Naive B cell (primary cell): ENCODE results near the gene TSHZ2. TPM values are rescaled to one million over a fixed set of nuclear protein-coding genes. Genes with fewer than 3 reads are reported as not detected.

Source experiments
- ATAC-seq, 2 donors: fragments of 150-1000 bp; cut with Tn5 transposase; 2 replicates each; pipeline ENCODE4 v1.10.0; 2021; ENCODE audit warnings: low read depth in 2 of 2, mild to moderate bottlenecking in 2 of 2, moderate library complexity in 2 of 2
- DNase-seq: peaks from one replicate; pipeline ENCODE4 v3.0.0; 2022
- H3K27ac Mint-ChIP-seq, 6 donors: one replicate each; pipeline ENCODE4 v1.8.0; 2020 to 2022; ENCODE audit warnings: mild to moderate bottlenecking in 6 of 6, mixed read lengths in 6 of 6, moderate library complexity in 5 of 6, inconsistent platforms in 2 of 6
- H3K27me3 Mint-ChIP-seq, 3 donors: one replicate each; pipeline ENCODE4 v1.8.0; 2021 to 2022; ENCODE audit warnings: mixed read lengths in 3 of 3, mild to moderate bottlenecking in 1 of 3
- H3K36me3 Mint-ChIP-seq, 2 donors: one replicate each; pipeline ENCODE4 v1.8.0; 2020 to 2022; ENCODE audit warnings: mixed read lengths in 2 of 2, inconsistent platforms in 1 of 2, mild to moderate bottlenecking in 1 of 2
- H3K4me1 Mint-ChIP-seq, 3 donors: one replicate each; pipeline ENCODE4 v1.8.0; 2020 to 2022; ENCODE audit warnings: mixed read lengths in 3 of 3, inconsistent platforms in 1 of 3, mild to moderate bottlenecking in 1 of 3, moderate library complexity in 1 of 3
- H3K4me3 Mint-ChIP-seq, 8 donors: one replicate each; pipeline ENCODE4 v1.8.0; 2020 to 2022; ENCODE audit warnings: mild to moderate bottlenecking in 8 of 8, mixed read lengths in 8 of 8, moderate library complexity in 8 of 8, inconsistent platforms in 2 of 8
- H3K9me3 Mint-ChIP-seq, 7 donors: one replicate each; pipeline ENCODE4 v1.8.0; 2020 to 2022; ENCODE audit warnings: mixed read lengths in 7 of 7, mild to moderate bottlenecking in 5 of 7, inconsistent platforms in 2 of 7, moderate library complexity in 1 of 7
- polyA plus RNA-seq, 6 donors: library from polyadenylated mRNA; unstranded; fragments of 300-500 nt; fragmentation: Illumina TruSeq; gene quantifications; one replicate each; pipeline ENCODE4 v1.2.3, GENCODE V29; 2021; ENCODE audit warnings: low read depth in 6 of 6

The TSHZ2 gene
- polyA plus RNA-seq, 6 donors from 2014 or later = 0.04 to 0.32 (median 0.13) TPM; not detected in 2

GRCh38 chr20:53369871-53370270 is 397.7 kb downstream of the TSHZ2 start:
- no peak overlapping the region for H3K4me3 Mint-ChIP-seq
- peaks cover 0 to 2% (median 0%) of the 10 kb centered on the region in 7 donors for H3K9me3 Mint-ChIP-seq
- H3K27me3 Mint-ChIP-seq = peaks cover 0 to 15% (median 5%) of the 10 kb centered on the region in 3 donors
- peak overlapping the region in 1 of 6 donors; percentile 24 for H3K27ac Mint-ChIP-seq
- no peaks in the 10 kb centered on the region for H3K4me1 Mint-ChIP-seq
- no peak for ATAC-seq
- H3K36me3 Mint-ChIP-seq = peaks cover 0 to 4% of the 10 kb centered on the region in 2 donors
- DNase-seq = no peak

- Mint-ChIP-seq H3K4me3 (no peak overlapping the region), H3K27ac (no peak overlapping the region), H3K9me3 (peaks cover 0 to 2% (median 0%) of the 10 kb centered on the region in 7 donors), H3K36me3 (peaks cover 0 to 4% of the 10 kb centered on the region in 2 donors), H3K4me1 (no peaks in the 10 kb centered on the region), H3K27me3 (peaks cover 0 to 15% (median 5%) of the 10 kb centered on the region in 3 donors)
- ATAC-seq (no peak), DNase-seq (no peak)
Observed at GRCh38 chr20:53370345-53370961, 398.3 kb downstream of the TSHZ2 start.

- Mint-ChIP-seq H3K27ac (no peak overlapping the region), H3K27me3 (peaks cover 0 to 10% (median 0%) of the 10 kb centered on the region in 3 donors), H3K36me3 (peaks cover 0 to 4% of the 10 kb centered on the region in 2 donors), H3K4me1 (no peaks in the 10 kb centered on the region), H3K9me3 (peaks cover 0 to 2% (median 0%) of the 10 kb centered on the region in 7 donors), H3K4me3 (no peak overlapping the region)
- DNase-seq (no peak), ATAC-seq (no peak)
Observed at GRCh38 chr20:53371216-53371615, 399.1 kb downstream of the TSHZ2 start.

DNA sequence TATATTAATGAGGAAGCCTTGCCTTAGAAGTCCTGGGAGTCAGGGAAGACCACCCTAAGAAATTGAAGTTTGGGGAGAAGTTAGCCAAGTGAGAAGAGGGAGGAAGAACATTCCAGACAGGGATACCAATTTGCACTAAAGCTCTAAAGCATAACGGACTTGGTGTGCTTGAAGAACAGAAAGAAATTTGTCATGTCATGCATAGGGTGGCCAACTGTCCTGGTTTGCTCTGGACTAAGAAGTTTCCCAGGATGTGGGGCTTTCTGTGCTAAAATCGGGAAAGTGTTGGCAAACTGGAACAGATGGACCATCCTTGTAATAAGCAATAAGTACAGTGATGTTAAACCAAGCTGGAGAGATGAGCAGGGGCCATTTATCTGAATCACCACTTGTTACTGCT is 403.9 kb downstream of the TSHZ2 start:
- Mint-ChIP-seq H3K27ac (no peak overlapping the region), H3K27me3 (peaks cover 0 to 11% (median 6%) of the 10 kb centered on the region in 3 donors), H3K4me1 (no peaks in the 10 kb centered on the region), H3K36me3 (peaks cover 0 to 4% of the 10 kb centered on the region in 2 donors), H3K9me3 (no peaks in the 10 kb centered on the region), H3K4me3 (no peak overlapping the region)
- no peak for DNase-seq
- ATAC-seq = no peak

DNA sequence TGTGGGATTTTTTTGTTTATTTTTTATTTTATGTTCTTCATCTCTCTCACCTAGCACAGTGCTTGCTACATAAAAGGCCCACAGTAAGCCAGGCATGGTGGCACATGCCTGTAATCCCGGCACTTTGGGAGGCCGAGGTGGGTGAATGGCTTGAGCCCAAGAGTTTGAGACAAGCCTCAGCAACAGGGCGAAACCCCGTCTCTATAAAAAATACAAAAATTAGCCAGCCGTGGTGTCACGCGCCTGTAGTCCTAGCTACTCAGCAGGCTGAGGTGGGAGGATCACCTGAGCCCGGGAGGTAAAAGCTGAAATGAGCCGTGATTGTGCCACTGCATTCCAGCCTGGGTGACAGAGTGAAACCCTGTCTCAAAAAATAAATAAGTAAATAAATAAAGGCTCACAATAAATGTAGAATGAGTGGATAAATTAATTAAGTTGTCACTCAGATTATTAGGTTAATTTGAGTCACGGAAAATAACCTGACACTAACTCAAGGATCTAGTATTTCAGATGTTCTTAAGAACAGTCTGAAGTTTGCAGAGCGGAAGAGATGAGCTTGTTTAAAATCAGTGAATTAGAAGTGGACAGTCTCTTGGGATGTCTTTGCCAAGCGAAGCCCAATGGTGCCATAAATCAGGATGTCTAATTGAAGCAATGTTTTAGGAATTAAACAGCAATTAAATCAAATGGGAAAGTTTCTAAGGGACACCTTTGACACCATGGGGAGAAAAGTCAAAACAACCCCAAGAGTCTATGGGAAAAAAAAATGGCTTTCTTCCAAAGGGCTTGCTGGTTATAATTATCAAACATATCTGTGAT is 407.1 kb downstream of the TSHZ2 start:
- DNase-seq = no peak
- no peak overlapping the region for H3K4me3 Mint-ChIP-seq
- no peak overlapping the region for H3K27ac Mint-ChIP-seq
- H3K4me1 Mint-ChIP-seq = no peaks in the 10 kb centered on the region
- no peak for ATAC-seq
- H3K9me3 Mint-ChIP-seq = no peaks in the 10 kb centered on the region
- peaks cover 0 to 4% of the 10 kb centered on the region in 2 donors for H3K36me3 Mint-ChIP-seq
- H3K27me3 Mint-ChIP-seq = peaks cover 14 to 19% (median 15%) of the 10 kb centered on the region in 3 donors

DNA sequence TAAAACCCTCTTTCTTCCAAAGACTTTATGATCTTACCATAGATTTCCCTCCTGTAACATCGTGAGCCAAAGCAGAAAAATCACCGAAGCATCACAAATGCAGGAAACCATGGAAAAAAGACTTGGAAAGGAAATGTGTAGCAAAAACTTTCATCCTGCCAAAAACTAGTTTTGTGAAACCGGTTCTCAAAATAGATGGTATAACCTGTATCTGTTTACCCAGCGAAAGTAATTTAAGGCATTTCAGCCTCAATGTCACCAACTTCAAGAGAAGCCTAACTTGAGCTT is 407.6 kb downstream of the TSHZ2 start:
- ATAC-seq (no peak), DNase-seq (no peak)
- Mint-ChIP-seq H3K4me1 (no peaks in the 10 kb centered on the region), H3K9me3 (no peaks in the 10 kb centered on the region), H3K27ac (no peak overlapping the region), H3K4me3 (no peak overlapping the region), H3K36me3 (peaks cover 0 to 4% of the 10 kb centered on the region in 2 donors), H3K27me3 (peaks cover 14 to 19% (median 15%) of the 10 kb centered on the region in 3 donors)

- Mint-ChIP-seq H3K4me1 (no peaks in the 10 kb centered on the region), H3K4me3 (no peak overlapping the region), H3K27ac (no peak overlapping the region), H3K9me3 (no peaks in the 10 kb centered on the region), H3K36me3 (peaks cover 0 to 2% of the 10 kb centered on the region in 2 donors), H3K27me3 (peaks cover 14 to 16% (median 15%) of the 10 kb centered on the region in 3 donors)
- ATAC-seq (no peak), DNase-seq (no peak)
Observed at GRCh38 chr20:53381568-53382262, 409.6 kb downstream of the TSHZ2 start.

- DNase-seq = no peak
- H3K27ac Mint-ChIP-seq = no peak overlapping the region
- no peaks in the 10 kb centered on the region for H3K4me1 Mint-ChIP-seq
- no peak for ATAC-seq
- no peak overlapping the region for H3K4me3 Mint-ChIP-seq
- peaks cover 10 to 17% (median 15%) of the 10 kb centered on the region in 3 donors for H3K27me3 Mint-ChIP-seq
- no peaks in the 10 kb centered on the region for H3K9me3 Mint-ChIP-seq
- H3K36me3 Mint-ChIP-seq = no peaks in the 10 kb centered on the region
Observed at GRCh38 chr20:53382263-53382844, 410.2 kb downstream of the TSHZ2 start.

DNA sequence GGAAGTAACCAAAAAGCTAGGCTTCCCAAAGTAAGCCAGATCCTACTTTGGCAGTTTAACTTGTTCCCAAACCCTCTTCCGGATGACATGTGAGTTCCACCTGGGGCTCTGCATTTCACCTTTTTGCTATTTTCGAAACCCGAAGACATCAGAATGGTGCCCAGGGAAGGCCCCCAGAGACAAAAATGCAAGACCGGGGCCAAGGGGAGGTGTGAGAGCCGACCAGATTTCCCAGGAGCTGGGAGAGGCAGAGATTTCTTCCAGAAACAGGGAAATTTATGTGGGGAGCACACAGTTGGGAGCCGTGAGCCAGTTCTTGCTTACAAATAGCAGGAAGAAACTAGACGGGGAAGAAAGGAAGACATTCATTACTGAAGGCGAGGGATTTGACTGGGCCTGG is 411.8 kb downstream of the TSHZ2 start:
- Mint-ChIP-seq H3K27me3 (peaks cover 13 to 17% (median 16%) of the 10 kb centered on the region in 3 donors), H3K4me1 (no peaks in the 10 kb centered on the region), H3K9me3 (no peaks in the 10 kb centered on the region), H3K36me3 (no peaks in the 10 kb centered on the region), H3K27ac (peak overlapping the region in 1 of 6 donors; percentile 64), H3K4me3 (no peak overlapping the region)
- DNase-seq (no peak), ATAC-seq (no peak)

DNA sequence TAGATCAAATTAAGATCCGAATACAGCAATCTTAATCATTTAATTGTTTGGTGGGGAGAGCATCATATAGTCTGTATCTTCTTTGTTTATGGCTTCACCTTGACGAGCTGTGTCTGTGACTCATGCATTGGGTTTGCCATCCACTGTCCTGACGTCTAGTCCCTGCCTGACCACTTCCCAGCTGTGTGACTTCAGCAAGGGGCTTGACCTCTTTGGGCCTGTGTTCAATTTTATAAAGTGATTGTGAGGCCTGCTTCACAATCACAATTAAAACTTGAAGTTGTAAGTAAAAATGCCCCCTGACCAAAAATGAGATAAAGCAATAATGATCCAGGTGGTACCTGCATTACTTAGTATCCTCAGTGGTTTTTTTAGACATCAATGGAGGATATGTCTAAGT is 412.2 kb downstream of the TSHZ2 start:
- peak overlapping the region in 1 of 6 donors; percentile 64 for H3K27ac Mint-ChIP-seq

DNA sequence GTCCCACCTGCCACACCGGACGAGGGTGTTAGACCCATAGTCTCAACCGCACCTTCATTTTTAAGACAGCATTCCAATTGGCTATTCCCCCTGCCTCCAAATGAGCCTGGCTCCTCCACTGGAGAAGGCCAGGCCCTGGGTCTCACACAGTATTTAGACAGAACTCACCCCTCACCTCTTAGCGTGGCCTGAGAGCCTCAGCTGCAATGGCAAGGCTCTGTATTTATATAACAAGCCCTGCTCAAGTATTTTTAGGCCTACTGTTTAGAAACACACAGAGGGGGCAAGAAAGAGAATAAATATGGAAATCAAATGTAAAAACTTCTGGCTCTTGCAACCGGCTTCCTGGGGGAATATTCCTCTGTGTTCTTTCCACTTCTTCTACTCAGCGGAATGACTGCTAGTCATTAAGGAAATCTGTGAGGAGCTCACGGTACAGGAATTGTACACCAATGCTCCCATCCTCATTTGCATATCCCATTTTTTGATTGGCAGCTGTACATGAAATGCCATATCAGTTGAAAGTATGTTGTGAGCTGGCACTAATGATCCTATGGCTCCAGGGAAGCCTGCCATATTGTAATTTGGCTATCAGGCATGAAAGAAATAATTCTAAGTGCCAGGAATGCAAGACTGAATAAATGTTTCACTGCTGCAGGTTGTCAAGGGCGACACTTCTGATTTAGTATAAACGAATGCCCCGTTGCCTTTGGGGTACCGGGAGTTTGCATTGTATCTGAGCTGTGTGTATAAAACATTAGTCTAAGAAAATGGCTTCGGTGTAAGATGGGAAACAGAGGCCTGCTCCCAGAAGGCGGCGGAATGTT is 414.0 kb downstream of the TSHZ2 start:
- Mint-ChIP-seq H3K27ac (no peak overlapping the region), H3K9me3 (peaks cover 0 to 3% (median 0%) of the 10 kb centered on the region in 7 donors), H3K4me1 (no peaks in the 10 kb centered on the region), H3K4me3 (no peak overlapping the region), H3K36me3 (no peaks in the 10 kb centered on the region), H3K27me3 (peaks cover 19 to 35% (median 22%) of the 10 kb centered on the region in 3 donors)
- DNase-seq = no peak
- ATAC-seq = no peak

More for the DNA sequence above, 412.2 kb downstream of the TSHZ2 start:
- H3K36me3 Mint-ChIP-seq = no peaks in the 10 kb centered on the region
- no peaks in the 10 kb centered on the region for H3K4me1 Mint-ChIP-seq
- H3K9me3 Mint-ChIP-seq = no peaks in the 10 kb centered on the region
- peaks cover 13 to 21% (median 17%) of the 10 kb centered on the region in 3 donors for H3K27me3 Mint-ChIP-seq
- DNase-seq (no peak), ATAC-seq (no peak)
- H3K4me3 Mint-ChIP-seq = no peak overlapping the region

GRCh38 chr20:53387983-53388675 is 416.0 kb downstream of the TSHZ2 start:
- ATAC-seq = no peak
- Mint-ChIP-seq H3K27me3 (peaks cover 9 to 25% (median 14%) of the 10 kb centered on the region in 3 donors), H3K36me3 (no peaks in the 10 kb centered on the region), H3K27ac (peak overlapping the region in 2 of 6 donors; percentile 71 to 72), H3K9me3 (peaks cover 0 to 3% (median 0%) of the 10 kb centered on the region in 7 donors), H3K4me1 (no peaks in the 10 kb centered on the region), H3K4me3 (no peak overlapping the region)
- no peak for DNase-seq
